Stomach (tissue), 9 donors: ENCODE measurements around the gene RPS6KA4. TPM values are rescaled to one million over a fixed set of nuclear protein-coding genes. Genes with fewer than 3 reads are reported as not detected.

ENCODE experiments used
- DNase-seq, 2 donors: peaks; one replicate each; pipeline versions ENCODE4 v3.0.0 to v3.0.0-alpha.2; 2013 to 2019
- H3K27ac ChIP-seq, 5 donors: fragments of 200-600 bp in 4 of 5; sonication (generic) in 4 of 5; one replicate each; pipeline ENCODE4 v1.5.1; 2013 to 2019; ENCODE audit warnings: mild to moderate bottlenecking in 1 of 5, moderate library complexity in 1 of 5
- H3K27me3 ChIP-seq, 3 donors: fragments of 200-600 bp; sonication (generic); one replicate each; pipeline ENCODE4 v1.5.1; 2017 to 2019; ENCODE audit warnings: mixed run types in 1 of 3
- H3K36me3 ChIP-seq, 4 donors: fragments of 200-600 bp; sonication (generic); 1 replicate in 3 of 4; 2 replicates in 1 of 4; pipeline ENCODE4 v1.5.1; 2016 to 2019
- H3K4me1 ChIP-seq, 4 donors: fragments of 200-600 bp; sonication (generic); one replicate each; pipeline ENCODE4 v1.5.1; 2016 to 2019
- H3K4me3 ChIP-seq, 4 donors: fragments of 200-600 bp; sonication (generic) in 3 of 4; one replicate each; pipeline ENCODE4 v1.5.1; 2016 to 2019; ENCODE audit warnings: mild to moderate bottlenecking in 1 of 4
- H3K9me3 ChIP-seq, 4 donors: fragments of 200-600 bp; sonication (generic); one replicate each; pipeline ENCODE4 v1.5.1; 2016 to 2019
- EP300 ChIP-seq: sonication (generic); formaldehyde crosslinking; IDR thresholded peaks from one replicate; pipeline ENCODE4 v1.6.1; 2017; ENCODE audit warnings: antibody characterized with exemption
- POLR2A ChIP-seq, 4 donors: fragments of 450-650 bp; IDR thresholded peaks; one replicate each; pipeline ENCODE4 v1.6.1; 2016; ENCODE audit warnings: antibody characterized with exemption in 4 of 4, control low read depth in 2 of 4, mild to moderate bottlenecking in 1 of 4, moderate library complexity in 1 of 4
- POLR2AphosphoS5 ChIP-seq, 3 donors: sonication (generic); formaldehyde crosslinking; IDR thresholded peaks; one replicate each; pipeline ENCODE4 v1.6.1; 2016; ENCODE audit warnings: antibody characterized with exemption in 3 of 3
- WGBS, 5 donors: extraction: QIAGEN DNeasy Blood & Tissue Kit in 3 of 5; methylation state at CpG; one replicate each; pipeline versions ENCODE4 v1.1.5 to v1.1.7; 2013 to 2018; 5-methylcytosine and 5-hydroxymethylcytosine counted together
- intact Hi-C: fragments of 100-400 bp; cut with DNase I; formaldehyde crosslinking; loops from one replicate; pipeline ENCODE4 v1.15.1; 2023; ENCODE audit warnings: low total_unique reads
- polyA plus RNA-seq, 3 donors: library from polyadenylated mRNA; stranded (reverse); fragments of 200-250 nt; gene quantifications; one replicate each; pipeline ENCODE4 v1.2.3, GENCODE V29; 2013
- total RNA-seq, 5 donors: library from RNA; depleted of rRNA; stranded (reverse); fragments of >200 nt; gene quantifications; one replicate each; pipeline versions ENCODE4 v1.1.0 to v1.2.3, GENCODE V29; 2014 to 2016
- TF ChIP-seq, protein P1 (sequence below), 7 experiments: fragments of 450-650 bp in 4 of 7; fragments of 200-600 bp in 3 of 7; sonication (generic) in 3 of 7; IDR thresholded peaks; one replicate each; pipeline ENCODE4 v1.5.1; 2016 to 2019; ENCODE audit warnings: antibody characterized with exemption in 7 of 7, control low read depth in 2 of 7, mild to moderate bottlenecking in 1 of 7
- donor health status: healthy with polysubstance abuse.
- donor health status: Bipolar disorder and iron deficiency.
- donor health status: healthy.

The RPS6KA4 gene
- total and polyA plus RNA-seq, 8 donors: 15.4 to 103 (median 29.6) TPM

DNA sequence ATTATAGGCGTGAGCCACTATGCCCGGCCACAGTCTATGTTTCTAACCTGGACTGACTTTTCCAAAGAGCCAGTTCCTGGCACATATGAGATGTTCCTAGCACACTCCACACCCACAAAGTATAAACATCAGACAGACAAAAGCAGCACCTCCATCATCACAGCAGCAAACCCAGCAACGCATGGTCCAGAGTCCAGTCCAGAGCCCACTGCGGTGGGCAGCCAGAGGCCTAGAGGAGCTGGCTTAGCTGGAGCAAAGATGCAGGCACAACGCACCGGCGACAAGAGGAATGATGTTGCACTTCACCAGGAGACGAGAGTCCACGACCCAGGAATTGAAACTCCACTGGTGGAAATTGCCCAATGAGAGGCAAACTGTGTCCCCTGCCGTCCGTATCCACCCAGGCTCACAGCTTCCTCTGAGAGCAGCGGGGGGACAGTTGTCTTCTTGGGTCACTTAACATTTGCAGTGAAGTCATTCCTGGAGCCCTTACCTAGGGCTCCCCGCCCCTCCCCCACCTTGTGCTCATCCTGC is 36.6 kb downstream of the RPS6KA4 start:
- Histone ChIP-seq H3K4me1 (peaks cover 0 to 15% (median 9%) of the 10 kb centered on the region in 4 donors), H3K4me3 (no peak overlapping the region), H3K36me3 (no peaks in the 10 kb centered on the region), H3K27ac (no peak overlapping the region), H3K27me3 (peaks cover 0 to 17% (median 0%) of the 10 kb centered on the region in 3 donors), H3K9me3 (no peaks in the 10 kb centered on the region)
- intact Hi-C loops: no loop called here
- DNase-seq: no peak
- WGBS, 5 donors: 62 to 70% (median 68%) methylated on average over 11 to 13 of the region's 13 CpGs
- no peak for TF ChIP-seq POLR2A (IDR thresholded peaks at IDR 0.05)
- TF ChIP-seq POLR2AphosphoS5 (IDR thresholded peaks at IDR 0.05): no peak
- no peak for TF ChIP-seq EP300
- TF ChIP-seq, protein P1, sequence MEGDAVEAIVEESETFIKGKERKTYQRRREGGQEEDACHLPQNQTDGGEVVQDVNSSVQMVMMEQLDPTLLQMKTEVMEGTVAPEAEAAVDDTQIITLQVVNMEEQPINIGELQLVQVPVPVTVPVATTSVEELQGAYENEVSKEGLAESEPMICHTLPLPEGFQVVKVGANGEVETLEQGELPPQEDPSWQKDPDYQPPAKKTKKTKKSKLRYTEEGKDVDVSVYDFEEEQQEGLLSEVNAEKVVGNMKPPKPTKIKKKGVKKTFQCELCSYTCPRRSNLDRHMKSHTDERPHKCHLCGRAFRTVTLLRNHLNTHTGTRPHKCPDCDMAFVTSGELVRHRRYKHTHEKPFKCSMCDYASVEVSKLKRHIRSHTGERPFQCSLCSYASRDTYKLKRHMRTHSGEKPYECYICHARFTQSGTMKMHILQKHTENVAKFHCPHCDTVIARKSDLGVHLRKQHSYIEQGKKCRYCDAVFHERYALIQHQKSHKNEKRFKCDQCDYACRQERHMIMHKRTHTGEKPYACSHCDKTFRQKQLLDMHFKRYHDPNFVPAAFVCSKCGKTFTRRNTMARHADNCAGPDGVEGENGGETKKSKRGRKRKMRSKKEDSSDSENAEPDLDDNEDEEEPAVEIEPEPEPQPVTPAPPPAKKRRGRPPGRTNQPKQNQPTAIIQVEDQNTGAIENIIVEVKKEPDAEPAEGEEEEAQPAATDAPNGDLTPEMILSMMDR (IDR thresholded peaks at IDR 0.05): no peak

DNA sequence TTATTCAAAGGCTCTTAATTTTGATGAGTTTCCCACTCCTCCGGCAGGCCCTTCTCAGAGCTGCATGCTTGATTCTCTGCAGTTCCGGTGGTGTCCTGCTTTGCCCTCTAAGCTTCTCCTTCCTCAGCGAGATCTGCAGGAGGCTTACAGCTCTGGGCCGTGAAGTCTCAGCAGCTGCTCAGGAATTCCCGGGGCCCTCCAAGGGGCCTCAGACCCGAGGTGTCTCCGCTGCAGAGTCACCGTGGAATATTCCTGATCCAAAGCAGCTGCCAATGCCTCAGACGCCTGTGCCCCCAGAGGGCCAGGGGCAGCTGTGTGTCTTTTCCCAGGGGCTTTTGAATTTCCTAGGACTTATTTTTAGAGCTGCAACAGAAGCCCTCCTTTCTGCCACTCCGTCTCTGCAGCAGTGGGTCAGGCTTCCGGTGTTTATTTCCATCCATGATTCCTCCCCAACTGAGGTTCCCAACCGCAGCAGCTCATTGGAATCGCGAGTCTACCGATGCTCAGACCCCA is 37.2 kb downstream of the RPS6KA4 start:
- intact Hi-C loops: no loop called here
- Histone ChIP-seq H3K4me1 (peaks cover 0 to 16% (median 10%) of the 10 kb centered on the region in 4 donors), H3K4me3 (no peak overlapping the region), H3K9me3 (no peaks in the 10 kb centered on the region), H3K27ac (no peak overlapping the region), H3K27me3 (peaks cover 0 to 17% (median 0%) of the 10 kb centered on the region in 3 donors), H3K36me3 (no peaks in the 10 kb centered on the region)
- TF ChIP-seq, protein P1 (IDR thresholded peaks at IDR 0.05): no peak
- TF ChIP-seq POLR2A (IDR thresholded peaks at IDR 0.05): no peak
- TF ChIP-seq EP300: no peak
- TF ChIP-seq POLR2AphosphoS5 (IDR thresholded peaks at IDR 0.05): no peak
- WGBS, 5 donors: 18 to 32% (median 26%) methylated on average over 11 to 15 of the region's 15 CpGs
- peak in 1 of 2 donors; percentile 50 for DNase-seq

DNA sequence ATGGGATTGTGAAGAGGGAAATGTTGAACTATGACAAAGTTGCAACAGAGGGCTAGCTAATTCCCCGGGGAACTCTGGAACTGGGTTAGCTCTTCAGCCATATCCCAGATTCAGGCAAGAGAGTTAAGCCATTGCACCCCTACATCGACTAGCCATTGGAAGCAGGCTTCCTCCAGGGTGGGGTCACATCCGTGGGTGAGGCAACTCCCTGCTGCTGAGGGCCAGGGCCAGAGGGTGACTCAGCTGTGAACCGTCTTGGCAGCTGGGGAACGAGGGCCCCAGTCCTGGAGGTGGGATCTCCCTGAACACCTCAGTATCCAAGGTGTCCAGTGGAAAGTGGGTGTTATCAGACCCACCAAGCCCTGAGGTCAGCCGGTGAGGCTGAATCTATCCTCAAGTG is 41.1 kb downstream of the RPS6KA4 start:
- no peak overlapping the region for H3K4me3 ChIP-seq
- peaks cover 0 to 27% (median 0%) of the 10 kb centered on the region in 3 donors for H3K27me3 ChIP-seq
- WGBS, 5 donors: 37 to 48% (median 43%) methylated on average over 6 of the region's 6 CpGs
- no peak overlapping the region for H3K27ac ChIP-seq
- H3K9me3 ChIP-seq: no peaks in the 10 kb centered on the region
- H3K36me3 ChIP-seq: no peaks in the 10 kb centered on the region
- no peak for TF ChIP-seq EP300
- TF ChIP-seq POLR2A (IDR thresholded peaks at IDR 0.05): no peak
- TF ChIP-seq, protein P1 (IDR thresholded peaks at IDR 0.05): no peak
- no peak for TF ChIP-seq POLR2AphosphoS5 (IDR thresholded peaks at IDR 0.05)
- peak in 1 of 2 donors; percentile 39 for DNase-seq
- intact Hi-C loops: no loop called here
- peaks cover 0 to 16% (median 10%) of the 10 kb centered on the region in 4 donors for H3K4me1 ChIP-seq

DNA sequence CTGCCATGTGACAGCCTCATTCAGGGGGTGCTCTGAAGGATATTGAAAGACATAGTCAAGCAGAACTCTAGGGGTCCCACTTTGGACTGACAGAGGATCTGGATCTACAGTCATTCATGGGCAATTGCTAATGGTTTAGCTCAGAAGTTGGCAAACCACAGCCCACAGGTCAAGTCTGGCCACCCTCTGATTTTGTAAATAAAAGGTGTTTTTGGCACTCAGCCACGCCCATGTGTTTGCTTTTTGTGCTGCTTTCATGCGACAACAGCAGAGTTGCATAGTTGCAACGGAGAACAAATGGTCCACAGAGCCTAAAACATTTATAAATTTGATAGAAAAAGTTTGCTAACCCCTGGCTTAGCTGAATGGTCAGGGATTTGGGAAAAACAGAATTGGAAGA is 41.7 kb downstream of the RPS6KA4 start:
- Histone ChIP-seq H3K36me3 (no peaks in the 10 kb centered on the region), H3K4me3 (no peak overlapping the region), H3K27ac (no peak overlapping the region), H3K27me3 (peaks cover 0 to 24% (median 0%) of the 10 kb centered on the region in 3 donors), H3K9me3 (no peaks in the 10 kb centered on the region), H3K4me1 (peaks cover 0 to 16% (median 11%) of the 10 kb centered on the region in 4 donors)
- 19 to 67% (median 42%) methylated on average over 3 of the region's 3 CpGs for WGBS, 5 donors
- TF ChIP-seq EP300 (no peak), POLR2AphosphoS5 (IDR thresholded peaks at IDR 0.05) (no peak), POLR2A (IDR thresholded peaks at IDR 0.05) (no peak)
- TF ChIP-seq, protein P1 (IDR thresholded peaks at IDR 0.05): no peak
- intact Hi-C loops: no loop called here
- peak in 1 of 2 donors; percentile 38 for DNase-seq
